ENCODE measurements around the gene FHDC1.

GRCh38 chr4:152991398-152991797, 55.3 kb downstream of the FHDC1 start:
- no peak for TF ChIP-seq CTCF (IDR thresholded peaks at IDR 0.05)
- no peak for TF ChIP-seq POLR2A (IDR thresholded peaks at IDR 0.05)

Data from Peyer's patch (tissue), 4 donors.